ENCODE data around the gene THOC1.

THOC1 gene

GRCh38 chr18:213505-213904 lies 54.3 kb downstream of the THOC1 start:
- no peak for DNase-seq

GRCh38 chr18:212780-213179 lies 55.1 kb downstream of the THOC1 start:
- DNase-seq, result no peak

GRCh38 chr18:211582-211981 lies 56.3 kb downstream of the THOC1 start:
- no peak for DNase-seq

- DNase-seq, result no peak
These were observed 57.1 kb downstream of the THOC1 start for GRCh38 chr18:210733-211132.

GRCh38 chr18:210075-210474 lies 57.8 kb downstream of the THOC1 start:
- DNase-seq, result no peak

GRCh38 chr18:199768-200167 lies 68.1 kb downstream of the THOC1 start:
- DNase-seq, result no peak

- DNase-seq, result no peak
These were observed 68.6 kb downstream of the THOC1 start for GRCh38 chr18:199214-199613.

GRCh38 chr18:195651-196050 lies 72.2 kb downstream of the THOC1 start:
- DNase-seq, result no peak

- DNase-seq, result no peak
These were observed 75.0 kb downstream of the THOC1 start for GRCh38 chr18:192801-193200.

GRCh38 chr18:191725-192124 lies 76.1 kb downstream of the THOC1 start:
- DNase-seq, result no peak

- DNase-seq, result no peak
These were observed 78.6 kb downstream of the THOC1 start for GRCh38 chr18:189254-189653.

GRCh38 chr18:183769-184168 lies 84.1 kb downstream of the THOC1 start:
- no peak for DNase-seq

- no peak for DNase-seq
These were observed 86.1 kb downstream of the THOC1 start for GRCh38 chr18:181711-182110.

- DNase-seq, result no peak
These were observed 88.3 kb downstream of the THOC1 start for GRCh38 chr18:179499-179898.

- DNase-seq, result no peak
These were observed 95.5 kb downstream of the THOC1 start for GRCh38 chr18:172361-172760.

Data from activated CD4-positive, alpha-beta T cell treated with anti-CD3 and anti-CD28 coated beads for 4 hours (primary cell).